K562 (cell line): ENCODE measurements around the gene CHPF2. TPM values are rescaled to one million over a fixed set of nuclear protein-coding genes. Genes with fewer than 3 reads are reported as not detected.

ENCODE experiments used
- ATAC-seq: fragments of 200-7000 bp; cut with Tn5 transposase; 3 replicates; pipeline ENCODE4 v1.9.1; 2020; ENCODE audit warnings: moderate library complexity
- BruUV-seq: library from RNA; stranded (reverse); fragments of 400-500 nt; replicated peaks from 2 replicates; lab custom pipeline; 2021; lab: Mats Ljungman, UMichigan
- CTCF ChIA-PET: fragments of 300-600 bp; formaldehyde crosslinking; extraction: SDS; loops from one replicate; lab custom pipeline; 2021; ENCODE audit warnings: low intra/inter-chr PET ratio; lab: Yijun Ruan, JAX
- POLR2A ChIA-PET: fragments of 300-600, 350-650 bp; sonication (Branson Sonifier 250); formaldehyde crosslinking; extraction: SDS; loops from one replicate; lab custom pipeline; 2021; ENCODE audit warnings: antibody characterized with exemption, inconsistent platforms; lab: Yijun Ruan, JAX
- DNase-seq, 4 experiments: peaks; one replicate each; pipeline versions ENCODE4 v3.0.0 to v3.0.0-alpha.2; 2011 to 2018; ENCODE audit warnings: low spot score in 3 of 4, mixed read lengths in 3 of 4; ENCODE audit errors: extremely low read depth in 1 of 4
- FAIRE-seq: peaks from 2 replicates; lab custom pipeline; 2011; peaks lifted over from hg19 to GRCh38; lab: Jason Lieb, UNC
- H2AFZ ChIP-seq: 2 replicates; pipeline ENCODE4 v1.6.0; 2011; ENCODE audit warnings: low read depth, low read length, control low read depth, inconsistent platforms
- H3K27ac ChIP-seq: fragments of 200-600 bp; 3 replicates; pipeline ENCODE4 v1.8.0; 2011; ENCODE audit warnings: low read depth, mild to moderate bottlenecking, control low read depth, inconsistent platforms, low read length, moderate library complexity, mixed read lengths; ENCODE audit errors: extremely low read depth
- H3K27me3 ChIP-seq, 2 experiments: fragments of 300-600 bp in 1 of 2; 2 replicates in 1 of 2; 3 replicates in 1 of 2; pipeline versions ENCODE4 v1.6.0 to v1.8.0; 2011; ENCODE audit warnings: inconsistent platforms in 2 of 2, low read length in 2 of 2, mild to moderate bottlenecking in 1 of 2, mixed read lengths in 1 of 2, moderate library complexity in 1 of 2; ENCODE audit not compliant: control insufficient read depth in 2 of 2, insufficient read depth in 2 of 2
- H3K36me3 ChIP-seq: fragments of 300-600 bp; 3 replicates; pipeline ENCODE4 v1.8.0; 2011; ENCODE audit warnings: mild to moderate bottlenecking, low read length, inconsistent platforms; ENCODE audit not compliant: control insufficient read depth, insufficient read depth
- H3K4me1 ChIP-seq, 2 experiments: fragments of 200-600 bp in 1 of 2; replicated peaks in 1 of 2; 2 replicates in 1 of 2; 3 replicates in 1 of 2; pipeline versions ENCODE4 v1.5.1 to v1.8.0; 2011; ENCODE audit warnings: inconsistent platforms in 2 of 2, low read length in 2 of 2, mild to moderate bottlenecking in 1 of 2, mixed read lengths in 1 of 2, moderate library complexity in 1 of 2; ENCODE audit not compliant: control insufficient read depth in 2 of 2, insufficient read depth in 2 of 2
- H3K4me2 ChIP-seq: 2 replicates; pipeline ENCODE4 v1.6.1; 2011; ENCODE audit warnings: low read length, control low read depth, inconsistent platforms, mixed read lengths; ENCODE audit not compliant: insufficient read depth
- H3K4me3 ChIP-seq: fragments of 200-600 bp; sonication (generic), shearing (Covaris generic); 2 replicates; pipeline ENCODE4 v1.5.1; 2016; ENCODE audit warnings: control low read depth, inconsistent platforms
- H3K79me2 ChIP-seq: fragments of 200-600 bp; 3 replicates; pipeline ENCODE4 v1.8.0; 2011; ENCODE audit warnings: low read length, inconsistent platforms; ENCODE audit not compliant: control insufficient read depth, insufficient read depth
- H3K9ac ChIP-seq, 2 experiments: 2 replicates each; pipeline versions ENCODE4 v1.6.0 to v1.6.1; 2011; ENCODE audit warnings: low read depth in 2 of 2, low read length in 2 of 2, control low read depth in 1 of 2, inconsistent platforms in 1 of 2, mild to moderate bottlenecking in 1 of 2, mixed read lengths in 1 of 2; ENCODE audit not compliant: insufficient read depth in 1 of 2
- H3K9me1 ChIP-seq: one replicate; pipeline ENCODE4 v1.6.0; 2011; ENCODE audit warnings: inconsistent platforms, mild to moderate bottlenecking, low read length, moderate library complexity; ENCODE audit not compliant: control insufficient read depth, insufficient read depth
- H3K9me3 ChIP-seq: replicated peaks from 2 replicates; pipeline ENCODE4 v1.5.1; 2011; ENCODE audit warnings: low read depth, low read length, inconsistent platforms; ENCODE audit not compliant: control insufficient read depth, insufficient read depth
- H4K20me1 ChIP-seq: replicated peaks from 2 replicates; pipeline ENCODE4 v1.6.1; 2011; ENCODE audit warnings: low read length, inconsistent platforms, mixed read lengths; ENCODE audit not compliant: control insufficient read depth, insufficient read depth
- BHLHE40 ChIP-seq: IDR thresholded peaks from 2 replicates; pipeline ENCODE4 v1.6.1; 2011; ENCODE audit warnings: low read length, improper control_type of control experiment
- CBFA2T2 ChIP-seq: fragments of 450-650 bp; conservative IDR thresholded peaks from 2 replicates; pipeline ENCODE4 v1.6.1; 2017; ENCODE audit warnings: mild to moderate bottlenecking
- CC2D1A ChIP-seq: fragments of 450-650 bp; IDR thresholded peaks from 2 replicates; pipeline ENCODE4 v1.6.1; 2017; ENCODE audit warnings: mild to moderate bottlenecking
- CHD2 ChIP-seq: IDR thresholded peaks from 2 replicates; pipeline ENCODE4 v1.6.1; 2011; ENCODE audit warnings: low read depth, low read length
- DMBX1 ChIP-seq: fragments of 250-450 bp; sonication (Bioruptor Pico); IDR thresholded peaks from 2 replicates; pipeline ENCODE4 v1.8.0; 2022; ENCODE audit warnings: inconsistent platforms, mild to moderate bottlenecking, moderate library complexity, borderline replicate concordance
- HNRNPL ChIP-seq: fragments of 200-400 bp; formaldehyde crosslinking; IDR thresholded peaks from 2 replicates; pipeline ENCODE4 v1.6.1; 2017; ENCODE audit warnings: low read depth, mild to moderate bottlenecking, low read length
- HNRNPLL ChIP-seq: fragments of 200-400 bp; formaldehyde crosslinking; IDR thresholded peaks from 2 replicates; pipeline ENCODE4 v1.6.1; 2017; ENCODE audit warnings: low read length, low read depth, mild to moderate bottlenecking; ENCODE audit not compliant: poor library complexity, severe bottlenecking
- SP2 ChIP-seq: IDR thresholded peaks from 2 replicates; pipeline ENCODE4 v1.6.1; 2011; ENCODE audit warnings: mild to moderate bottlenecking, low read depth, low read length, moderate library complexity; ENCODE audit not compliant: poor library complexity, severe bottlenecking; ENCODE audit errors: extremely low read depth
- TBP ChIP-seq: optimal IDR thresholded peaks from 2 replicates; pipeline ENCODE3; 2011; ENCODE audit warnings: low read depth, low read length, improper control_type of control experiment
- TCF15 ChIP-seq: fragments of 250-450 bp; sonication (Bioruptor Pico); IDR thresholded peaks from 2 replicates; pipeline ENCODE4 v1.8.0; 2022; ENCODE audit warnings: moderate library complexity, mild to moderate bottlenecking, inconsistent platforms
- YBX1 ChIP-seq: fragments of 450-650 bp; IDR thresholded peaks from 2 replicates; pipeline ENCODE4 v1.7.1; 2016; ENCODE audit warnings: mild to moderate bottlenecking
- ZNF197 ChIP-seq: fragments of 200-800 bp; sonication (Bioruptor generic); IDR thresholded peaks from 2 replicates; pipeline ENCODE4 v1.6.1; 2016; ENCODE audit warnings: low read depth, missing genetic modification characterization, missing compliant biosample characterization
- ZNF232 ChIP-seq: sonication (generic); formaldehyde crosslinking; IDR thresholded peaks from 2 replicates; pipeline ENCODE4 v1.8.0; 2022; ENCODE audit warnings: mild to moderate bottlenecking, missing genetic modification reagents
- ZNF282 ChIP-seq: sonication (generic); formaldehyde crosslinking; IDR thresholded peaks from 2 replicates; pipeline ENCODE4 v1.8.1; 2023; ENCODE audit warnings: missing genetic modification reagents
- ZNF696 ChIP-seq: fragments of 250-450 bp; sonication (Bioruptor Pico); conservative IDR thresholded peaks from 2 replicates; pipeline ENCODE4 v1.4.0; 2020; ENCODE audit warnings: mild to moderate bottlenecking, moderate library complexity
- WGBS: fragments of 100-300 bp; shearing (Covaris generic); methylation state at CpG from one replicate; pipeline ENCODE4 v1.1.6; 2016; ENCODE audit warnings: low coverage, mixed read lengths; ENCODE audit not compliant: insufficient coverage; ENCODE audit errors: missing lambda C conversion rate; 5-methylcytosine and 5-hydroxymethylcytosine counted together
- in situ Hi-C: fragments of 300-500 bp; cut with MboI; formaldehyde crosslinking; loops from 4 replicates; pipeline ENCODE4 v1.15.0; 2018; ENCODE audit warnings: inconsistent platforms, mixed read lengths
- intact Hi-C: fragments of 100-400 bp; cut with micrococcal nuclease; formaldehyde crosslinking; loops from 2 replicates; pipeline ENCODE4 v1.14.2; 2022
- polyA plus RNA-seq, 8 experiments: library from polyadenylated mRNA; depleted of rRNA in 4 of 8; stranded (reverse) in 5 of 8; unstranded in 3 of 8; fragments of >200 nt; fragmentation: Nextera tagmentation in 2 of 8; fragmentation: Illumina TruSeq in 1 of 8; extraction: Ambion mirVana in 2 of 8; extraction: Trizol in 1 of 8; gene quantifications; 2 replicates each; pipeline versions ENCODE4 v1.2.1 to v1.2.3, GENCODE V29; 2011 to 2014; ENCODE audit warnings: inconsistent platforms in 1 of 8, missing spikeins in 1 of 8
- total RNA-seq, 7 experiments: library from RNA; depleted of rRNA in 6 of 7; stranded (reverse); fragments of >200 nt in 6 of 7; fragmentation: Illumina TruSeq in 2 of 7; extraction: Trizol in 2 of 7; gene quantifications; 2 replicates each; pipeline versions ENCODE4 v1.2.1 to v1.2.3, GENCODE V29; 2011 to 2021; ENCODE audit warnings: low replicate concordance in 1 of 7
- TF ChIP-seq, protein P1 (sequence below): fragments of 450-650 bp; formaldehyde crosslinking; IDR thresholded peaks from 2 replicates; pipeline ENCODE4 v1.4.0; 2022; ENCODE audit warnings: missing genetic modification characterization

The CHPF2 gene
- total and polyA plus RNA-seq, 9 of the 15 experiments (the other 6 are each of a cell fraction or from before 2014, with no cell fraction given) = 0.08 to 32.8 (median 10.5) TPM

- DNase-seq = no peak
- Histone ChIP-seq H2AFZ (no peak overlapping the region), H3K4me2 (no peak overlapping the region), H3K79me2 (no peaks in the 10 kb centered on the region), H3K9me1 (no peaks in the 10 kb centered on the region), H3K27ac (no peak overlapping the region), H3K27me3 (peaks cover 27 to 86% of the 10 kb centered on the region in 2 experiments; a peak in 4 of 5 replicates), H3K36me3 (no peaks in the 10 kb centered on the region), H3K9me3 (no peaks in the 10 kb centered on the region; the same call in 1 of the 2 replicates), H3K4me1 (peaks cover 0 to 5% of the 10 kb centered on the region in 2 experiments; a peak in 1 of 5 replicates), H3K9ac (no peak overlapping the region; a peak in 1 of 4 replicates), H4K20me1 (no peaks in the 10 kb centered on the region; the same call in 1 of the 2 replicates), H3K4me3 (no peak overlapping the region)
- BruUV-seq = no TSS peak
- CTCF ChIA-PET = no interaction called here
- in situ Hi-C loops = no loop called here
- intact Hi-C loops = no loop called here
- TF ChIP-seq TCF15 (CRISPR knock-in tag) (no peak), BHLHE40 (no peak), ZNF696 (no peak), YBX1 (no peak), ZNF282 (CRISPR knock-in tag) (no peak), DMBX1 (CRISPR knock-in tag) (no peak), CHD2 (no peak), HNRNPL (no peak), TBP (no peak), ZNF232 (CRISPR knock-in tag) (no peak), CBFA2T2 (no peak), ZNF197 (no peak), CC2D1A (no peak), SP2 (no peak), HNRNPLL (no peak)
- TF ChIP-seq, protein P1, sequence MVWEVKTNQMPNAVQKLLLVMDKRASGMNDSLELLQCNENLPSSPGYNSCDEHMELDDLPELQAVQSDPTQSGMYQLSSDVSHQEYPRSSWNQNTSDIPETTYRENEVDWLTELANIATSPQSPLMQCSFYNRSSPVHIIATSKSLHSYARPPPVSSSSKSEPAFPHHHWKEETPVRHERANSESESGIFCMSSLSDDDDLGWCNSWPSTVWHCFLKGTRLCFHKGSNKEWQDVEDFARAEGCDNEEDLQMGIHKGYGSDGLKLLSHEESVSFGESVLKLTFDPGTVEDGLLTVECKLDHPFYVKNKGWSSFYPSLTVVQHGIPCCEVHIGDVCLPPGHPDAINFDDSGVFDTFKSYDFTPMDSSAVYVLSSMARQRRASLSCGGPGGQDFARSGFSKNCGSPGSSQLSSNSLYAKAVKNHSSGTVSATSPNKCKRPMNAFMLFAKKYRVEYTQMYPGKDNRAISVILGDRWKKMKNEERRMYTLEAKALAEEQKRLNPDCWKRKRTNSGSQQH (CRISPR knock-in tag) = no peak
- POLR2A ChIA-PET = interaction anchor here (1.0 kb wide), 2 partner anchors 12 to 77 kb away, joined by 3 read pairs; partner anchors contain the start of gene NUB1
- ATAC-seq = no peak
- WGBS = 10% methylated on average over 5 of the region's 5 CpGs
- FAIRE-seq = no peak
These were observed 32.3 kb downstream of the CHPF2 start for GRCh38 chr7:151264615-151265014.
